HTERT RPE-1 (cell line): ENCODE results near the gene TRIM9.
"Not testable (repeated sequence)": the region's sequence is repeated elsewhere in the genome, so short reads cannot be mapped to it uniquely, and the experiment has no call there.

ENCODE experiments used
- in situ Hi-C: fragments of 300-500 bp; cut with MboI; formaldehyde crosslinking; loops from 4 replicates; pipeline ENCODE4 v1.14.3; 2020; ENCODE audit warnings: low sequenced_read_pairs

TRIM9 gene

GRCh38 chr14:50967790-50968189 lies 127.1 kb downstream of the TRIM9 start:
- in situ Hi-C loops: no loop called here

GRCh38 chr14:50967103-50967502 lies 127.8 kb downstream of the TRIM9 start:
- in situ Hi-C loops: no loop called here

- in situ Hi-C loops: no loop called here
Observed at GRCh38 chr14:50964683-50965390, 130.1 kb downstream of the TRIM9 start.

GRCh38 chr14:50963919-50964318 lies 131.0 kb downstream of the TRIM9 start:
- in situ Hi-C loops: no loop called here

- in situ Hi-C loops: no loop called here
Observed at GRCh38 chr14:50961605-50962221, 133.2 kb downstream of the TRIM9 start.

GRCh38 chr14:50957296-50957695 lies 137.6 kb downstream of the TRIM9 start:
- in situ Hi-C loops: no loop called here

- in situ Hi-C loops: not testable (repeated sequence)
Observed at GRCh38 chr14:50956421-50956820, 138.5 kb downstream of the TRIM9 start.

GRCh38 chr14:50955373-50956043 lies 139.4 kb downstream of the TRIM9 start:
- in situ Hi-C loops: no loop called here

GRCh38 chr14:50954811-50955372 lies 140.0 kb downstream of the TRIM9 start:
- in situ Hi-C loops: no loop called here

- in situ Hi-C loops: no loop called here
Observed at GRCh38 chr14:50953502-50953901, 141.4 kb downstream of the TRIM9 start.

GRCh38 chr14:50951032-50951431 lies 143.9 kb downstream of the TRIM9 start:
- in situ Hi-C loops: no loop called here

GRCh38 chr14:50948205-50948604 lies 146.7 kb downstream of the TRIM9 start:
- in situ Hi-C loops: no loop called here

GRCh38 chr14:50947446-50947845 lies 147.5 kb downstream of the TRIM9 start:
- in situ Hi-C loops: no loop called here

- in situ Hi-C loops: no loop called here
Observed at GRCh38 chr14:50946234-50946935, 148.5 kb downstream of the TRIM9 start.

GRCh38 chr14:50944647-50945413 lies 150.1 kb downstream of the TRIM9 start:
- in situ Hi-C loops: no loop called here

GRCh38 chr14:50943943-50944646 lies 150.8 kb downstream of the TRIM9 start, which contains the start of gene PYGL:
PYGL (minus strand) TSS chr14:50944483; CDS start chr14:50944403, 80 bp downstream.
- in situ Hi-C loops: no loop called here

GRCh38 chr14:50943261-50943942 lies 151.5 kb downstream of the TRIM9 start:
- in situ Hi-C loops: no loop called here

GRCh38 chr14:50941638-50942037 lies 153.3 kb downstream of the TRIM9 start:
- in situ Hi-C loops: not testable (repeated sequence)

- in situ Hi-C loops: no loop called here
Observed at GRCh38 chr14:50941151-50941550, 153.8 kb downstream of the TRIM9 start.
